ENCODE measurements around the gene MATN3. TPM values are rescaled to one million over a fixed set of nuclear protein-coding genes. Genes with fewer than 3 reads are reported as not detected.

Gene MATN3
- total RNA-seq, result not detected

- ATAC-seq (peak; percentile 57 to 75), DNase-seq (ENCODE audit: low spot score) (no peak)
- Mint-ChIP-seq H3K36me3 (no peaks in the 10 kb centered on the region), H3K9me3 (no peaks in the 10 kb centered on the region), H3K27ac (no peak within 1 kb of the TSS), H3K4me3 (peak within 1 kb of the TSS; percentile 65), H3K27me3 (peaks cover 38 to 40% of the 10 kb centered on the region in 2 donors), H3K4me1 (ENCODE audit: low read depth in 2 of 2) (peaks cover 0 to 6% of the 10 kb centered on the region in 2 donors)
Observed at GRCh38 chr2:20012282-20013125, at the start of gene MATN3. Gene MATN3 (minus strand): TSS chr2:20012668. CDS start chr2:20012631, 37 bp downstream.

- Mint-ChIP-seq H3K27ac (no peak overlapping the region), H3K4me3 (no peak overlapping the region), H3K4me1 (ENCODE audit: low read depth in 2 of 2) (peaks cover 0 to 3% of the 10 kb centered on the region in 2 donors), H3K27me3 (peaks cover 21 to 25% of the 10 kb centered on the region in 2 donors), H3K36me3 (no peaks in the 10 kb centered on the region), H3K9me3 (no peaks in the 10 kb centered on the region)
- ATAC-seq (peak in 1 of 2 donors; percentile 20), DNase-seq (ENCODE audit: low spot score) (no peak)
Observed at GRCh38 chr2:20061940-20062339, 49.5 kb upstream of the MATN3 start.

GRCh38 chr2:20061476-20061875 lies 49.0 kb upstream of the MATN3 start:
- no peak overlapping the region for H3K4me3 Mint-ChIP-seq
- peaks cover 26 to 30% of the 10 kb centered on the region in 2 donors for H3K27me3 Mint-ChIP-seq
- ATAC-seq (no peak), DNase-seq (ENCODE audit: low spot score) (no peak)
- H3K4me1 Mint-ChIP-seq (ENCODE audit: low read depth in 2 of 2), result peaks cover 0 to 3% of the 10 kb centered on the region in 2 donors
- H3K36me3 Mint-ChIP-seq, result no peaks in the 10 kb centered on the region
- no peaks in the 10 kb centered on the region for H3K9me3 Mint-ChIP-seq
- H3K27ac Mint-ChIP-seq, result no peak overlapping the region

GRCh38 chr2:20060106-20060505 lies 47.6 kb upstream of the MATN3 start:
- peaks cover 36 to 39% of the 10 kb centered on the region in 2 donors for H3K27me3 Mint-ChIP-seq
- H3K4me1 Mint-ChIP-seq (ENCODE audit: low read depth in 2 of 2), result peaks cover 0 to 3% of the 10 kb centered on the region in 2 donors
- H3K36me3 Mint-ChIP-seq, result no peaks in the 10 kb centered on the region
- no peak for ATAC-seq
- H3K9me3 Mint-ChIP-seq, result no peaks in the 10 kb centered on the region
- DNase-seq (ENCODE audit: low spot score), result no peak
- no peak overlapping the region for H3K4me3 Mint-ChIP-seq
- no peak overlapping the region for H3K27ac Mint-ChIP-seq

GRCh38 chr2:20057268-20057667 lies 44.8 kb upstream of the MATN3 start:
- Mint-ChIP-seq H3K27ac (no peak overlapping the region), H3K27me3 (peaks cover 35 to 43% of the 10 kb centered on the region in 2 donors), H3K4me1 (ENCODE audit: low read depth in 2 of 2) (no peaks in the 10 kb centered on the region), H3K4me3 (no peak overlapping the region), H3K36me3 (no peaks in the 10 kb centered on the region), H3K9me3 (no peaks in the 10 kb centered on the region)
- DNase-seq (ENCODE audit: low spot score) (no peak), ATAC-seq (no peak)

- H3K4me1 Mint-ChIP-seq (ENCODE audit: low read depth in 2 of 2), result peaks cover 8% of the 10 kb centered on the region in 2 donors
- no peak overlapping the region for H3K4me3 Mint-ChIP-seq
- ATAC-seq (no peak), DNase-seq (ENCODE audit: low spot score) (no peak)
- H3K9me3 Mint-ChIP-seq, result no peaks in the 10 kb centered on the region
- no peak overlapping the region for H3K27ac Mint-ChIP-seq
- peaks cover 22 to 33% of the 10 kb centered on the region in 2 donors for H3K27me3 Mint-ChIP-seq
- no peaks in the 10 kb centered on the region for H3K36me3 Mint-ChIP-seq
Observed at GRCh38 chr2:20054931-20055330, 42.5 kb upstream of the MATN3 start.

- no peak for ATAC-seq
- no peak overlapping the region for H3K4me3 Mint-ChIP-seq
- no peaks in the 10 kb centered on the region for H3K36me3 Mint-ChIP-seq
- H3K9me3 Mint-ChIP-seq, result no peaks in the 10 kb centered on the region
- no peak overlapping the region for H3K27ac Mint-ChIP-seq
- H3K27me3 Mint-ChIP-seq, result peaks cover 22 to 33% of the 10 kb centered on the region in 2 donors
- no peak for DNase-seq (ENCODE audit: low spot score)
- H3K4me1 Mint-ChIP-seq (ENCODE audit: low read depth in 2 of 2), result peaks cover 16% of the 10 kb centered on the region in 2 donors
Observed at GRCh38 chr2:20054119-20054518, 41.7 kb upstream of the MATN3 start.

GRCh38 chr2:20052861-20053281 lies 40.4 kb upstream of the MATN3 start:
- no peak for ATAC-seq
- Mint-ChIP-seq H3K36me3 (no peaks in the 10 kb centered on the region), H3K4me3 (no peak overlapping the region), H3K27ac (no peak overlapping the region), H3K27me3 (peaks cover 22 to 32% of the 10 kb centered on the region in 2 donors), H3K9me3 (no peaks in the 10 kb centered on the region), H3K4me1 (ENCODE audit: low read depth in 2 of 2) (peaks cover 25 to 26% of the 10 kb centered on the region in 2 donors)
- DNase-seq (ENCODE audit: low spot score), result no peak

GRCh38 chr2:20052229-20052851 lies 39.9 kb upstream of the MATN3 start:
- Mint-ChIP-seq H3K4me1 (ENCODE audit: low read depth in 2 of 2) (peaks cover 25 to 30% of the 10 kb centered on the region in 2 donors), H3K4me3 (no peak overlapping the region), H3K9me3 (no peaks in the 10 kb centered on the region), H3K27ac (no peak overlapping the region), H3K27me3 (peaks cover 17 to 26% of the 10 kb centered on the region in 2 donors), H3K36me3 (no peaks in the 10 kb centered on the region)
- DNase-seq (ENCODE audit: low spot score) (no peak), ATAC-seq (no peak)

- Mint-ChIP-seq H3K9me3 (no peaks in the 10 kb centered on the region), H3K4me3 (no peak within 1 kb of the TSS), H3K27ac (no peak within 1 kb of the TSS), H3K27me3 (peaks cover 13 to 20% of the 10 kb centered on the region in 2 donors), H3K36me3 (no peaks in the 10 kb centered on the region), H3K4me1 (ENCODE audit: low read depth in 2 of 2) (peaks cover 25 to 30% of the 10 kb centered on the region in 2 donors)
- DNase-seq (ENCODE audit: low spot score) (peak; percentile 99), ATAC-seq (peak; percentile 98 to 99)
Observed at GRCh38 chr2:20051532-20052228, 39.2 kb upstream of the MATN3 start, which contains the start of gene LAPTM4A. Gene LAPTM4A (minus strand): TSS chr2:20051628. CDS start chr2:20051520, 108 bp downstream.

- no peak overlapping the region for H3K27ac Mint-ChIP-seq
- peak; percentile 55 to 58 for ATAC-seq
- peaks cover 25 to 30% of the 10 kb centered on the region in 2 donors for H3K4me1 Mint-ChIP-seq (ENCODE audit: low read depth in 2 of 2)
- H3K4me3 Mint-ChIP-seq, result no peak overlapping the region
- H3K36me3 Mint-ChIP-seq, result no peaks in the 10 kb centered on the region
- peaks cover 9 to 12% of the 10 kb centered on the region in 2 donors for H3K27me3 Mint-ChIP-seq
- no peak for DNase-seq (ENCODE audit: low spot score)
- no peaks in the 10 kb centered on the region for H3K9me3 Mint-ChIP-seq
Observed at GRCh38 chr2:20050646-20051531, 38.4 kb upstream of the MATN3 start.

- no peak for ATAC-seq
- Mint-ChIP-seq H3K4me3 (no peak overlapping the region), H3K9me3 (no peaks in the 10 kb centered on the region), H3K27ac (no peak overlapping the region), H3K4me1 (ENCODE audit: low read depth in 2 of 2) (peaks cover 25 to 30% of the 10 kb centered on the region in 2 donors), H3K27me3 (peaks cover 5% of the 10 kb centered on the region in 2 donors), H3K36me3 (no peaks in the 10 kb centered on the region)
- DNase-seq (ENCODE audit: low spot score), result no peak
Observed at GRCh38 chr2:20050104-20050645, 37.7 kb upstream of the MATN3 start.
